NT2/D1 (cell line): ENCODE measurements around the gene CABLES1.

Experiments
- DNase-seq: peaks from one replicate; pipeline ENCODE4 v3.0.0-alpha.2; 2011; ENCODE audit warnings: low read depth, low spot score
- H3K27me3 ChIP-seq: 2 replicates; pipeline ENCODE4 v1.6.0; 2011; ENCODE audit warnings: mild to moderate bottlenecking; ENCODE audit not compliant: insufficient read length, insufficient read depth
- H3K36me3 ChIP-seq: 2 replicates; pipeline ENCODE4 v1.6.1; 2011; ENCODE audit warnings: mild to moderate bottlenecking, low read length, mixed read lengths; ENCODE audit not compliant: insufficient read depth, insufficient read length
- H3K4me1 ChIP-seq: 2 replicates; pipeline ENCODE4 v1.5.1; 2011; ENCODE audit not compliant: insufficient read depth, insufficient read length
- H3K4me3 ChIP-seq: 2 replicates; pipeline ENCODE4 v1.5.1; 2011; ENCODE audit warnings: low read depth; ENCODE audit not compliant: insufficient read length
- H3K9ac ChIP-seq: 2 replicates; pipeline ENCODE4 v1.6.0; 2011; ENCODE audit warnings: low read depth; ENCODE audit not compliant: insufficient read length
- H3K9me3 ChIP-seq: 2 replicates; pipeline ENCODE4 v1.5.1; 2011; ENCODE audit warnings: mild to moderate bottlenecking, low read length; ENCODE audit not compliant: insufficient read depth
- SUZ12 ChIP-seq: IDR thresholded peaks from 2 replicates; pipeline ENCODE4 v1.6.1; 2011; ENCODE audit not compliant: insufficient read length, insufficient read depth; ENCODE audit errors: extremely low read depth
- YY1 ChIP-seq: IDR thresholded peaks from 2 replicates; pipeline ENCODE4 v1.6.1; 2011; ENCODE audit not compliant: insufficient read length, insufficient read depth
- ZNF274 ChIP-seq: IDR thresholded peaks from 2 replicates; pipeline ENCODE4 v1.6.1; 2011; ENCODE audit warnings: mild to moderate bottlenecking, low read depth, low read length

CABLES1 gene

GRCh38 chr18:23114171-23114881 lies 21.0 kb upstream of the CABLES1 start:
- TF ChIP-seq ZNF274 = no peak
- no peak for TF ChIP-seq YY1
- TF ChIP-seq SUZ12 = no peak
- Histone ChIP-seq H3K4me1 (peaks cover 3% of the 10 kb centered on the region), H3K36me3 (no peaks in the 10 kb centered on the region), H3K9ac (no peak overlapping the region), H3K4me3 (no peak overlapping the region), H3K27me3 (no peaks in the 10 kb centered on the region), H3K9me3 (0 out of 2 replicates have a peak, but pooled peaks cover 4% of the 10 kb centered on the region)
- no peak for DNase-seq

GRCh38 chr18:23114911-23115310 lies 20.4 kb upstream of the CABLES1 start:
- H3K27me3 ChIP-seq = no peaks in the 10 kb centered on the region
- H3K9ac ChIP-seq = no peak overlapping the region
- peaks cover 3% of the 10 kb centered on the region for H3K4me1 ChIP-seq
- H3K36me3 ChIP-seq = no peaks in the 10 kb centered on the region
- TF ChIP-seq YY1 (no peak), ZNF274 (no peak), SUZ12 (no peak)
- 0 out of 2 replicates have a peak, but pooled peaks cover 4% of the 10 kb centered on the region for H3K9me3 ChIP-seq
- no peak for DNase-seq
- no peak overlapping the region for H3K4me3 ChIP-seq

GRCh38 chr18:23115683-23116096 lies 19.6 kb upstream of the CABLES1 start:
- H3K9ac ChIP-seq = no peak overlapping the region

GRCh38 chr18:23121133-23121532 lies 14.2 kb upstream of the CABLES1 start:
- H3K9me3 ChIP-seq = no peaks in the 10 kb centered on the region
- H3K9ac ChIP-seq = no peak overlapping the region
- no peaks in the 10 kb centered on the region for H3K4me1 ChIP-seq
- H3K36me3 ChIP-seq = no peaks in the 10 kb centered on the region
- TF ChIP-seq ZNF274 = no peak
- TF ChIP-seq YY1 = no peak
- no peak for TF ChIP-seq SUZ12
- H3K4me3 ChIP-seq = no peak overlapping the region
- no peaks in the 10 kb centered on the region for H3K27me3 ChIP-seq
- DNase-seq = no peak

More at GRCh38 chr18:23115683-23116096, 19.6 kb upstream of the CABLES1 start:
- Histone ChIP-seq H3K9me3 (0 out of 2 replicates have a peak, but pooled peaks cover 4% of the 10 kb centered on the region), H3K36me3 (no peaks in the 10 kb centered on the region), H3K4me1 (peaks cover 3% of the 10 kb centered on the region), H3K27me3 (no peaks in the 10 kb centered on the region), H3K4me3 (no peak overlapping the region)
- no peak for DNase-seq
- TF ChIP-seq SUZ12 (no peak), YY1 (no peak), ZNF274 (no peak)

- TF ChIP-seq SUZ12 = no peak
- H3K9ac ChIP-seq = no peak overlapping the region
- no peaks in the 10 kb centered on the region for H3K27me3 ChIP-seq
- no peak overlapping the region for H3K4me3 ChIP-seq
- no peak for DNase-seq
- H3K9me3 ChIP-seq = no peaks in the 10 kb centered on the region
- H3K36me3 ChIP-seq = no peaks in the 10 kb centered on the region
- H3K4me1 ChIP-seq = no peaks in the 10 kb centered on the region
These were observed 12.7 kb upstream of the CABLES1 start for GRCh38 chr18:23122334-23123229.

GRCh38 chr18:23126376-23127056 lies 8.8 kb upstream of the CABLES1 start:
- Histone ChIP-seq H3K9me3 (no peaks in the 10 kb centered on the region), H3K27me3 (no peaks in the 10 kb centered on the region), H3K4me1 (no peaks in the 10 kb centered on the region), H3K36me3 (no peaks in the 10 kb centered on the region), H3K4me3 (no peak overlapping the region), H3K9ac (no peak overlapping the region)
- TF ChIP-seq ZNF274 = no peak
- TF ChIP-seq YY1 = no peak
- no peak for DNase-seq

GRCh38 chr18:23127090-23127489 lies 8.2 kb upstream of the CABLES1 start:
- no peak overlapping the region for H3K4me3 ChIP-seq
- H3K9ac ChIP-seq = no peak overlapping the region
- no peak for DNase-seq
- H3K9me3 ChIP-seq = no peaks in the 10 kb centered on the region
- TF ChIP-seq ZNF274 (no peak), SUZ12 (no peak), YY1 (no peak)
- no peaks in the 10 kb centered on the region for H3K27me3 ChIP-seq
- H3K4me1 ChIP-seq = no peaks in the 10 kb centered on the region
- H3K36me3 ChIP-seq = no peaks in the 10 kb centered on the region
